ENCODE data around the gene NRG4. TPM values are rescaled to one million over a fixed set of nuclear protein-coding genes. Genes with fewer than 3 reads are reported as not detected.

The NRG4 gene
- total and polyA plus RNA-seq, 11 donors: 1.1 TPM; not detected in 10

GRCh38 chr15:75966073-75966472 lies 46.2 kb downstream of the NRG4 start:
- no peak for DNase-seq
- intact Hi-C loops (cut with DNase I): no loop called here
- H3K27ac ChIP-seq: no peak overlapping the region

GRCh38 chr15:75961331-75961730 lies 50.9 kb downstream of the NRG4 start:
- 97 to 100% (median 99%) methylated on average over 1 of the region's 1 CpG for WGBS, 4 donors
- no peaks in the 10 kb centered on the region for H3K36me3 ChIP-seq
- TF ChIP-seq CTCF (IDR thresholded peaks at IDR 0.05) (no peak), POLR2A (IDR thresholded peaks at IDR 0.05) (no peak)
- H3K9me3 ChIP-seq: peaks cover 0 to 5% (median 0%) of the 10 kb centered on the region in 12 donors
- H3K27ac ChIP-seq: no peak overlapping the region
- no peak overlapping the region for H3K4me3 ChIP-seq
- ATAC-seq: no peak
- no peak for DNase-seq
- H3K4me1 ChIP-seq: no peaks in the 10 kb centered on the region
- H3K27me3 ChIP-seq: peaks cover 0 to 3% (median 0%) of the 10 kb centered on the region in 9 donors
- intact Hi-C loops (cut with DNase I): no loop called here

More at GRCh38 chr15:75966073-75966472, 46.2 kb downstream of the NRG4 start:
- no peaks in the 10 kb centered on the region for H3K36me3 ChIP-seq
- H3K27me3 ChIP-seq: no peaks in the 10 kb centered on the region
- ATAC-seq: no peak
- TF ChIP-seq CTCF (IDR thresholded peaks at IDR 0.05): no peak
- TF ChIP-seq POLR2A (IDR thresholded peaks at IDR 0.05): no peak
- no peaks in the 10 kb centered on the region for H3K4me1 ChIP-seq
- 66 to 75% (median 70%) methylated on average over 2 of the region's 2 CpGs for WGBS, 4 donors
- peaks cover 0 to 5% (median 0%) of the 10 kb centered on the region in 12 donors for H3K9me3 ChIP-seq
- no peak overlapping the region for H3K4me3 ChIP-seq

GRCh38 chr15:75955720-75956119 lies 56.5 kb downstream of the NRG4 start:
- TF ChIP-seq CTCF (IDR thresholded peaks at IDR 0.05): peak in 1 of 12 donors; percentile 6
- no peak for TF ChIP-seq POLR2A (IDR thresholded peaks at IDR 0.05)
- no peak for ATAC-seq
- intact Hi-C loops (cut with DNase I): no loop called here
- no peaks in the 10 kb centered on the region for H3K9me3 ChIP-seq
- no peaks in the 10 kb centered on the region for H3K4me1 ChIP-seq
- no peak for DNase-seq
- H3K27me3 ChIP-seq: peaks cover 0 to 17% (median 0%) of the 10 kb centered on the region in 9 donors
- WGBS, 4 donors: 65 to 75% (median 70%) methylated on average over 1 of the region's 1 CpG
- no peak overlapping the region for H3K4me3 ChIP-seq
- H3K36me3 ChIP-seq: no peaks in the 10 kb centered on the region
- no peak overlapping the region for H3K27ac ChIP-seq

GRCh38 chr15:75952525-75952924 lies 59.7 kb downstream of the NRG4 start:
- TF ChIP-seq CTCF (IDR thresholded peaks at IDR 0.05) (no peak), POLR2A (IDR thresholded peaks at IDR 0.05) (no peak)
- Histone ChIP-seq H3K27ac (no peak overlapping the region), H3K9me3 (no peaks in the 10 kb centered on the region), H3K4me1 (no peaks in the 10 kb centered on the region), H3K4me3 (no peak overlapping the region), H3K36me3 (no peaks in the 10 kb centered on the region), H3K27me3 (peaks cover 0 to 32% (median 0%) of the 10 kb centered on the region in 9 donors)
- WGBS, 4 donors: 87 to 90% (median 88%) methylated on average over 4 of the region's 4 CpGs
- no peak for DNase-seq
- intact Hi-C loops (cut with DNase I): no loop called here
- no peak for ATAC-seq
